SIG-M5 (cell line): ENCODE results near the gene HDHD5.

Source experiments
- DNase-seq: peaks from one replicate; lab custom pipeline; 2025; lab: John Stamatoyannopoulos, UW

The HDHD5 gene

DNA sequence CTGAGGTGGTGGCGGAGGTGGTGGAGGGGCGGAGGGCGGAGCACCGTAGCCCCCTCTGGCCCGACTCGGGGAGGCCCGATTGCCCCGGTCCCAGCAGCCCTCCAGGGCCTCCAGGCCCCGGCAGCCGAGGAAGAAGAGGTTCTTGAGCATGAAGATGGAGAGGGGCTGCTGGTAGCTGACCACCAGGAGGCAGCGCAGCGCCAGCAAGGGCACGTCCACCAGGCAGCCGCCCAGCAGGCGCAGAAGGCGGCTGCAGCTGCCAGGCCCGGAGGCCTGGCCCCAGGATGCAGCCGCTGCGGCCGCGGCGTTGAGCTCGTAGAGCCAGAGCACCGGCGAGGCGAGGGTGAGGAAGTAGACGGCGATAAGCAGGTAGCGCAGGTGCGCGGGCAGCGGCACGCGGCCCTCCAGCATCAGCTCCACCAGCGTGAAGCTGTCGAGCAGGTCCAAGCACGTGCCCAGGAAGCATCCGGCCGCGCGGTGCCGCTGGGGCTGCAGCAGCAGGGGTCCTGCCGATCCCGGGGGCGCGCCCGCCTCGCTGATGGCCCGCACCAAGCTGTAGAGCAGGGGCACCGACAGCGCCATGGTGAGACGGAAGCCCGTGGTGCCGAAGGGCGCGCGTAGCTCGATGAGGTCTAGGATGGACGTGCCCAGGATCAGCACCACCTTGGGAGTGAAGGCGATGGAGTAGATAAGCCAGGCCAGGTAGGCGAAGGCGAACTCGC lies 39.4 kb downstream of the HDHD5 start:
- DNase-seq, result no peak

- DNase-seq, result no peak
Measured at GRCh38 chr22:17118342-17118741, 40.7 kb downstream of the HDHD5 start.

- DNase-seq, result peak; percentile 46
Measured at GRCh38 chr22:17117890-17118289, 41.2 kb downstream of the HDHD5 start.

- DNase-seq, result no peak
Measured at GRCh38 chr22:17117400-17117799, 41.7 kb downstream of the HDHD5 start.

DNA sequence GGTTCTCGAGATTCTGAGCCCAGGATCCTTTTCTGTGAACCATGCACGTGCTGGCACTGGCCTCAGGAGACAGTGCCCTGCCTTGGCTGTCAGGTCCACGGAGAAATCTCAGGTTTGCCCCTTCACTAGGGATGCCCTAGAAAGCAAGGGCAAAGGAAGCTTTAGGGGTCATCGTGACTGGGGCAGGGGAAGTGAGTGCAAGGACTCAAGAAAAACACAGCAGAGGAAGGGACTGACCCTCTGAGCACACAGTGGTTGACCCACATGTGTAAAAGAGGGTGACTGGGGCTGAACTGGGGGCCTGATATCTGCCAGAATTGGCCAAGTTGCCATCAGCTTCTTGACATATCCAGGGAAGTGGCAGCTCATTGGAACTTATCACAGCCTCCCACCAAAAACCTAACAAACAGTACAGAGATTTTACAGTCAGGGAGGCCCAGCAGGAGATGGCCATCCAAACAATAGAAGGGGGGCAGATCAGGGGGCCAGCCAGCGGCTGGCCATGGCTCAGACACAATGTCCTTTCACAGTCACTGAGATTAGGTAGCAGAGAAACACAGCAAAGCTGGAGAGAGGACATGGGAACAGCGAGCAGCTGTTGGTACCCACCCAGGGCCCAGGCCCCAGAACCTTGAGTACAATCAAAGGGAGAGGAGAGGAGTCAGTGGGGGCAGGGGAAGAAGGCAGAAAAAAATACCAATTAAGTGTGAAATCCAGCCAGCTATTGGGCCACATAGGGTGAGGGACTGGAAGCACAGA lies 42.3 kb downstream of the HDHD5 start:
- DNase-seq, result no peak

GRCh38 chr22:17115945-17116565 lies 43.0 kb downstream of the HDHD5 start:
- DNase-seq, result no peak

- no peak for DNase-seq
Measured at GRCh38 chr22:17115236-17115635, 43.8 kb downstream of the HDHD5 start.

- DNase-seq, result no peak
Measured at GRCh38 chr22:17114898-17115235, 44.2 kb downstream of the HDHD5 start.

DNA sequence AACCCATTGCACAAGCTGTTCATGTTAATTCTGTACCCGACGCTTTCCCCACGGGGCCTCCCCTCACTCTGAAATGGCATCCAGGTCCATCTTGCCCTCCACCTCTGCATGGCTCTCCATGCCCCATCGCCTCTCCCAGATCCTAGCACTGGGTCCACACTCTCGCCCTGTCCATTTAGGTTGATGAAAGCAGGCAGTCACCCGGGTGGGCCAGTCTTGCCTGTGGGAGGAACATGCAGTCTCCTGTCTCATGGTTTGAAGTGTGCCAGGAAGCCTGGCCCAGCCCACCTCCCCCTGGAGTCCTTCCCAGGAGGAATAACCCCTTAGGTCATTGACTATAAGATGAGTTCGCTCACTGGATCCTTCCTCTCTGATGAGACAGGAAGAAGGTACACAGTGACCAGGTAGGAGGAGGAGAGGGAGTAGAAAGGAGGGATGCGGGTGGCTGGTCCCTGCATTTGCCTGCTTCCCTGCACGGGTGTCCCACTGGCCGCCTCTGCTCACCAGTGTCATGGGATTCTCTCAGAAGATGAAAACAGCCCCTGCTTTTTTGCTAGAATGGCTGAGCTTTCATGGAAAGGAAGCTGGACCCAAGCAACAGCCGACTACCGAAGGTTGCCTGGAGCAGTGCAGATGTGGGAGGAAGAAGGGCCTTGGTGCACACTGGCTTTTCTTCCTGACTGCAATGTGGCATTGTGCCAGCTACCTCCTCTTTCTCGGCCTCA lies 44.7 kb downstream of the HDHD5 start:
- DNase-seq, result no peak

DNA sequence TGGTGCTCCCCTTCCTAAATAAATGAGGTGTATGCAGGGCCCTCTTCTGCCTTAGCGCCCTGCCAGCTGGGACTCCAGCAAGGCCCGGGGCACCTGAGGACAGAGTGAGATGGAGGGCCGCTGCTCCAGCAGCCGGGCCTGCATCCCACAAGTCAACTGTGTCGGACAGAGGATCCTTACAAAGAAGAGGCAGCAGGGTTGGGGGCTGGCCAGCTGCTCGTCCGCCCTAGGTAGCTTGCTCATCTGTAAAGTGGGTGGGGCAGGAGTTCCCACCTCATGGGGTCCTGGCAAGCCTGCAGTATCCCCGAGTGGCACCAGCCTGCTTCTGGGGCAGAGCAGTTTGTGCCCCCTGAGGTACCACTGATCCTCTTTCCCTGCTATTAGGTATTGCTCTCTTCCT lies 45.5 kb downstream of the HDHD5 start:
- DNase-seq, result no peak

- DNase-seq, result no peak
Measured at GRCh38 chr22:17112491-17113042, 46.5 kb downstream of the HDHD5 start.

GRCh38 chr22:17110791-17111550 lies 48.1 kb downstream of the HDHD5 start:
- no peak for DNase-seq

DNA sequence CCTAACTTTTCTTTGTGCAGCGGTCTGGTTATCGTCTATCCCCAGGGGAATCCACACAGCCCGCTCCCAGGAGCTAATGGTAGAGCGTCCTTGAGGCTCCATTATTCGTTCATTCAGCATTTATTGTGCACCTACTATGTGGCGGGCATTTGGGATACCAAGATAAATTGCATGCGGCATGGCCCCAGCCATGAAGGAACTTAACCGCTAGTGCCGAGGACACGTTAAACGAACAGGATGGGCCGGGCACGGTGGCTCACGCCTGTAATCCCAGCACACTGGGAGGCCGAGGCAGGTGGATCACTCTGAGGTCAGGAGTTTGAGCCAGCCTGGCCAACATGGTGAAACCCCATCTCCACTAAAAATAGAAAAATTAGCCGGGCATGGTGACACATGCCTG lies 49.1 kb downstream of the HDHD5 start:
- no peak for DNase-seq

DNA sequence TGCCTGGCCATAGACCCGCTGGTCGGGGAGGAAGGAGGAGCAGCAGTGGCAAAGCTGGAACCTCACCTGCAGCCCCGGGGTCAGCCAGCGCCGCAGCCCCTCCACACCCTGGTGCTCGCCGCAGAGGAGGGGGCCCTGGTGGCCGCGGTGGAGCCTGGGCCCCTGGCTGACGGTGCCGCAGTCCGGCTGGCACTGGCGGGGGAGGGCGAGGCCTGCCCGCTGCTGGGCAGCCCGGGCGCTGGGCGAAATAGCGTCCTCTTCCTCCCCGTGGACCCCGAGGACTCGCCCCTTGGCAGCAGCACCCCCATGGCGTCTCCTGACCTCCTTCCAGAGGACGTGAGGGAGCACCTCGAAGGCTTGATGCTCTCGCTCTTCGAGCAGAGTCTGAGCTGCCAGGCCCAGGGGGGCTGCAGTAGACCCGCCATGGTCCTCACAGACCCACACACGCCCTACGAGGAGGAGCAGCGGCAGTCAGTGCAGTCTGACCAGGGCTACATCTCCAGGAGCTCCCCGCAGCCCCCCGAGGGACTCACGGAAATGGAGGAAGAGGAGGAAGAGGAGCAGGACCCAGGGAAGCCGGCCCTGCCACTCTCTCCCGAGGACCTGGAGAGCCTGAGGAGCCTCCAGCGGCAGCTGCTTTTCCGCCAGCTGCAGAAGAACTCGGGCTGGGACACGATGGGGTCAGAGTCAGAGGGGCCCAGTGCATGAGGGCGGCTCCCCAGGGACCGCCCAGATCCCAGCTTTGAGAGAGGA lies 49.8 kb downstream of the HDHD5 start:
- DNase-seq, result no peak

DNA sequence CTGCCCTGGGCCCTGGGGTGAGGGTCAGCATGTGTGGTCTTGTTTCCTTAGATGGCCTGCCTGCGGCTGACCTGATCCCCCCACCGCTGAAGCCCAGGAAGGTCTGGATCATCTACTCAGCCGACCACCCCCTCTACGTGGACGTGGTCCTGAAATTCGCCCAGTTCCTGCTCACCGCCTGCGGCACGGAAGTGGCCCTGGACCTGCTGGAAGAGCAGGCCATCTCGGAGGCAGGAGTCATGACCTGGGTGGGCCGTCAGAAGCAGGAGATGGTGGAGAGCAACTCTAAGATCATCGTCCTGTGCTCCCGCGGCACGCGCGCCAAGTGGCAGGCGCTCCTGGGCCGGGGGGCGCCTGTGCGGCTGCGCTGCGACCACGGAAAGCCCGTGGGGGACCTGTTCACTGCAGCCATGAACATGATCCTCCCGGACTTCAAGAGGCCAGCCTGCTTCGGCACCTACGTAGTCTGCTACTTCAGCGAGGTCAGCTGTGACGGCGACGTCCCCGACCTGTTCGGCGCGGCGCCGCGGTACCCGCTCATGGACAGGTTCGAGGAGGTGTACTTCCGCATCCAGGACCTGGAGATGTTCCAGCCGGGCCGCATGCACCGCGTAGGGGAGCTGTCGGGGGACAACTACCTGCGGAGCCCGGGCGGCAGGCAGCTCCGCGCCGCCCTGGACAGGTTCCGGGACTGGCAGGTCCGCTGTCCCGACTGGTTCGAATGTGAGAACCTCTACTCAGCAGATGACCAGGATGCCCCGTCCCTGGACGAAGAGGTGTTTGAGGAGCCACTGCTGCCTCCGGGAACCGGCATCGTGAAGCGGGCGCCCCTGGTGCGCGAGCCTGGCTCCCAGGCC lies 50.6 kb downstream of the HDHD5 start:
- DNase-seq, result no peak

- DNase-seq, result no peak
Measured at GRCh38 chr22:17107547-17107810, 51.6 kb downstream of the HDHD5 start.

DNA sequence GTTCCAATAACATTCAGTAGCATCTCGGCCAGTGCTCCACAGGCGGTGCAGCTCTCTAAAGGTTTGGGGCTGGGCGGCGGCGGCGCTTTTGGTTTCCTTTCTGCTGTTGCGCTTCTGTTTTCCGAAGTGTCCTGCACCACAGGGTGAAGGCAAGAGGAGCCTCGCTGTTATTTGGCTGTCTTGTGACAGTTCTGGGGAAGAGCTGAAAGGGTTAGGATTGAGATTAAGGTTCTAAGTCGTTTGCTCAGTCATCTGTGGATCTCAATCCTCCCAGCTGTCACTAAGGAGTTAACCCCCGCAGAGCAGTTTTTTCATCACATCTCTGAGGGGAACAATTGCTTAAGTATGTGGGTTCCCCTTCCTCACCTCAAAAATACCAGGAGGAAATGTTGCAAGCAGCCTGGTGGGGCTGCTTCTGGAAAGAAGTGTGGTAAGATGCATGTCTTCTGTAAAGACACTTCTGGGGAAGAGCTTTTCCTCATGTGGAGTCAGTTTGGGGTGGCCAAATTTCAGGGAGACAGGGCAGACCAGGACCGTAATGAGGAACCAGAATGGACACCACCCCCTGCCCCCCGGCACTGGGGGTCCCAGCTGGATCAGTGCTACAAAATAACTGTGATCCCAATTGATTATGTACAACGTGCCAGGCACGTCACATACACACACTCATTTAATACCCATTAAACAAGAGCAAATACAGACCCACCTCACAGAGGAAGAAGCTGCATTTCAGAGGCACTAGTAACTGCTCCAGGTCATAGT lies 52.1 kb downstream of the HDHD5 start:
- DNase-seq, result peak; percentile 92

GRCh38 chr22:17106161-17106784 lies 52.8 kb downstream of the HDHD5 start:
- no peak for DNase-seq
